Adrenal gland (tissue), 12 donors: ENCODE measurements around the gene RNF167. TPM values are rescaled to one million over a fixed set of nuclear protein-coding genes. Genes with fewer than 3 reads are reported as not detected.

Experiments used
- DNase-seq, 7 donors: peaks; one replicate each; pipeline ENCODE4 v3.0.0-alpha.2; 2019 to 2020
- H3K27ac ChIP-seq, 5 donors: fragments of 200-600 bp; sonication (generic) in 4 of 5; 1 replicate in 3 of 5; 2 replicates in 2 of 5; pipeline versions ENCODE4 v1.5.1 to v1.8.0; 2016 to 2020; ENCODE audit warnings: mild to moderate bottlenecking in 1 of 5
- H3K27me3 ChIP-seq: fragments of 200-600 bp; 2 replicates; pipeline ENCODE4 v1.8.0; 2021
- H3K36me3 ChIP-seq, 2 donors: fragments of 200-600 bp; replicated peaks in 1 of 2; 1 replicate in 1 of 2; 2 replicates in 1 of 2; pipeline versions ENCODE4 v1.5.1 to v1.8.0; 2018 to 2022
- H3K4me1 ChIP-seq, 2 donors: fragments of 200-600 bp; replicated peaks in 1 of 2; 1 replicate in 1 of 2; 2 replicates in 1 of 2; pipeline versions ENCODE4 v1.5.1 to v1.8.0; 2018 to 2021
- H3K4me3 ChIP-seq, 4 donors: fragments of 200-600 bp; sonication (generic) in 3 of 4; one replicate each; pipeline ENCODE4 v1.5.1; 2016 to 2018
- H3K9me3 ChIP-seq, 3 donors: fragments of 200-600 bp; sonication (generic) in 1 of 3; replicated peaks in 1 of 3; 1 replicate in 2 of 3; 2 replicates in 1 of 3; pipeline versions ENCODE4 v1.5.1 to v1.8.0; 2016 to 2021
- POLR2A ChIP-seq, 2 donors: fragments of 450-650 bp; IDR thresholded peaks; one replicate each; pipeline ENCODE4 v1.6.1; 2017; ENCODE audit warnings: antibody characterized with exemption in 2 of 2, mild to moderate bottlenecking in 2 of 2, moderate library complexity in 1 of 2
- WGBS, 4 donors: extraction: QIAGEN DNeasy Blood & Tissue Kit in 2 of 4; methylation state at CpG; one replicate each; pipeline versions ENCODE4 v1.1.5 to v1.1.7; 2013 to 2017; 5-methylcytosine and 5-hydroxymethylcytosine counted together
- intact Hi-C, 2 donors: fragments of 100-400 bp; cut with DNase I; formaldehyde crosslinking; loops; one replicate each; pipeline versions ENCODE4 v1.14.1 to v1.15.0; 2022 to 2023
- polyA plus RNA-seq, 3 donors: library from polyadenylated mRNA; stranded (reverse); fragments of 200-250 nt in 2 of 3; fragments of 350-450 nt in 1 of 3; fragmentation: Illumina TruSeq in 1 of 3; extraction: RNeasy Lipid Tissue Mini Kit (QIAGEN cat#74804) in 1 of 3; gene quantifications; one replicate each; pipeline ENCODE4 v1.2.3, GENCODE V29; 2013 to 2014
- total RNA-seq, 9 donors: library from RNA; depleted of rRNA in 4 of 9; stranded (reverse); fragments of >200 nt in 4 of 9; fragments of 120-200 nt in 1 of 9; fragmentation: NEBNext Ultra II Directional in 1 of 9; extraction: Animal tissue kit (Norgen Biotek cat#: 25700) in 1 of 9; gene quantifications; one replicate each; pipeline versions ENCODE4 v1.1.0 to v1.2.4, GENCODE V29; 2013 to 2023
- TF ChIP-seq, protein P1 (sequence below), 6 experiments: fragments of 450-650 bp in 4 of 6; fragments of 200-600 bp in 2 of 6; sonication (generic) in 1 of 6; IDR thresholded peaks; 1 replicate in 5 of 6; 2 replicates in 1 of 6; pipeline versions ENCODE4 v1.5.1 to v1.8.0; 2016 to 2021; ENCODE audit warnings: antibody characterized with exemption in 6 of 6, mild to moderate bottlenecking in 2 of 6, moderate library complexity in 1 of 6
- donor health status: healthy with polysubstance abuse.
- donor health status: Bipolar disorder and iron deficiency.
- donor health status: DM: yes; HTN: yes; CAD: no.
- donor health status: DM: no; HTN: no; CAD: no.
- donor health status: DM: no; HTN: no; CAD: no.
- donor health status: DM: yes; HTN: yes; CAD: no.

RNF167 gene
- total and polyA plus RNA-seq, 12 donors, result 46.7 to 252 (median 105) TPM

DNA sequence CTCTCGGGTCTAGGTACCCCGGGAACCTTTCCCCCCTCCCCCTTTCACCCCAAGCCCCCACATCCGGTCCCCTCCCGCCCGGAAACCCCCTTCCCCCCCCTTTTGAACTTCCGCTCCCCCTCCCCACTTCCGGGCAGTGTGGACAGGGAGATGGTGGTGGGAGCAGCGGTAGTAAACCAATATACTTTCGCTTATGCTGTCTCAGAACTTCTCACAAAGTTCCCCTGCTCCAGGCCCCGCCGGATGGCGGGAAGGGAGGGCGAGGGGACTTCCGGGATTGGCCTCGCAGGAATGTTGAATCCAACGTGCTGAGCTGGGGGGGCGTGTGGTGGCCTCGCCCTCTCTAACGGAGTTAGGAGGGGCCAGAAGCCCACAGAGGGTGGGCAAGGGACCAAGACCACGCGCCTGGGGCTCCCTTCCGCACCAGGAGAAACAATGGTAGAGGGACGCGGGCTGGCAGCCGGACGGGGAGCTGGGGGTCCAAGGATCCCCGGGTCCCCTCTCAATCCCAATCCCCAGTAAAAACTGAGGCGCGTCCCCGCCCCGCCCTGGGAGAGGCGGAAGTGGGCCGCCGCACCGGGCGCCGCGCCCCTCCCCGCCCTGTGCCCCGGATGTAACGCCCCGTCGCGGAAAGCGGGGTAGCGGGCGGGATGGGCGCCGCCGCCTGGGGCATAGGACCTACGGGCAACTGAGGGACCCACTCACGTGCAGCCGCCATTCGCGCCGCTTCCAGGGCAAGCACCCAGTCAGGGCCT is 7.5 kb downstream of the RNF167 start:
- WGBS, 4 donors, result 0 to 1% (median 0%) methylated on average over 2 to 56 of the region's 56 CpGs
- peak in 6 of 7 donors; percentile 55 to 74 (median 60) for DNase-seq
- TF ChIP-seq, protein P1, sequence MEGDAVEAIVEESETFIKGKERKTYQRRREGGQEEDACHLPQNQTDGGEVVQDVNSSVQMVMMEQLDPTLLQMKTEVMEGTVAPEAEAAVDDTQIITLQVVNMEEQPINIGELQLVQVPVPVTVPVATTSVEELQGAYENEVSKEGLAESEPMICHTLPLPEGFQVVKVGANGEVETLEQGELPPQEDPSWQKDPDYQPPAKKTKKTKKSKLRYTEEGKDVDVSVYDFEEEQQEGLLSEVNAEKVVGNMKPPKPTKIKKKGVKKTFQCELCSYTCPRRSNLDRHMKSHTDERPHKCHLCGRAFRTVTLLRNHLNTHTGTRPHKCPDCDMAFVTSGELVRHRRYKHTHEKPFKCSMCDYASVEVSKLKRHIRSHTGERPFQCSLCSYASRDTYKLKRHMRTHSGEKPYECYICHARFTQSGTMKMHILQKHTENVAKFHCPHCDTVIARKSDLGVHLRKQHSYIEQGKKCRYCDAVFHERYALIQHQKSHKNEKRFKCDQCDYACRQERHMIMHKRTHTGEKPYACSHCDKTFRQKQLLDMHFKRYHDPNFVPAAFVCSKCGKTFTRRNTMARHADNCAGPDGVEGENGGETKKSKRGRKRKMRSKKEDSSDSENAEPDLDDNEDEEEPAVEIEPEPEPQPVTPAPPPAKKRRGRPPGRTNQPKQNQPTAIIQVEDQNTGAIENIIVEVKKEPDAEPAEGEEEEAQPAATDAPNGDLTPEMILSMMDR (IDR thresholded peaks at IDR 0.05), result no peak
- no peak for TF ChIP-seq POLR2A (IDR thresholded peaks at IDR 0.05)
- Histone ChIP-seq H3K27me3 (no peaks in the 10 kb centered on the region), H3K4me1 (peaks cover 30 to 39% of the 10 kb centered on the region in 2 donors), H3K36me3 (peaks cover 0 to 42% of the 10 kb centered on the region in 2 donors), H3K9me3 (no peaks in the 10 kb centered on the region), H3K27ac (peak overlapping the region; percentile 87 to 99 (median 96)), H3K4me3 (peak overlapping the region; percentile 85 to 98 (median 98))
- intact Hi-C loops, result no loop called here

DNA sequence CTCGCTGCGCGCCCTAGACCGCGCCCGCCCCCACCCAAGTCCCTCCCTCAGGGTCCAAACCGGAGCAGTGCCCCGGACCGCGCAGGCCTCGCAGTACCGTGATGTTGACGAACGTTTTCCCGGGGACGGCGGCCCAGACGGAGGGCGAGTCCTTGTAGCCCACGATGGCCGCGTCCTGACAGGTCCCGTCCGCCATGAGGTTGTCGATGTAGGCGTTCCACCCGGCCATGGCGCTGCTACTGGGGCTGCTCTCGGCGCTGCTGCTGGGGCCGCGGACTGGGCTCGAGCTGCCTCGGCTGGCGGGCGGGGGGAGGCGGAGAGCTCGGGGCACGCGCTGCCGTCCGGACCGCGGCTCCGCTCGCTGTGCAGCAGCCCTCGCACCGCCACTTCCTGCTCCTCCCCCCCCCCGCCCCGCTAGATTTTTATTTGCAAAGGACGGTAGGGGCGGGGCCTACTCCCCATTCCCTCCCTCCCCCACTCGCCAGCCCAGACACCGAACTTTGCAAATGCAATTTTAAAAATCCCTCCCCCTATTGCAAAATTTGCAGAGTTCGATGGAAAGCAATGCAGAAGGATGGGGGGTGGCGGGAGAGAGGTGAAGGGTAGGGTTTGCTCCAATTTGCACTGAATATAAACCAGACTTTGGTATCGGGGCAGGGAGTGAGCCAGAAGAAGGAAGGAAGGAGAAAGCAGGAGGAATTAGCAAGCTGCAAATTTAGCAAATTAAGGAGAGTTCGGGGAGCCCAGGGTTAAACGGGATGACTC is 8.3 kb downstream of the RNF167 start, which contains the start of gene PFN1:
Gene PFN1, minus strand, starts transcription at position 365 of the 765 bp plus-strand sequence. Its CDS starts 136 bp downstream, at position 229.
- Histone ChIP-seq H3K4me3 (peak within 1 kb of the TSS; percentile 85 to 98 (median 98)), H3K27me3 (no peaks in the 10 kb centered on the region), H3K36me3 (peaks cover 0 to 34% of the 10 kb centered on the region in 2 donors), H3K4me1 (peaks cover 30 to 39% of the 10 kb centered on the region in 2 donors), H3K9me3 (no peaks in the 10 kb centered on the region), H3K27ac (peak within 1 kb of the TSS; percentile 87 to 99 (median 96))
- TF ChIP-seq, protein P1 (IDR thresholded peaks at IDR 0.05), result no peak
- peak; percentile 87 to 90 for TF ChIP-seq POLR2A (IDR thresholded peaks at IDR 0.05)
- intact Hi-C loops, result no loop called here
- 0 to 1% (median 0%) methylated on average over 10 to 59 of the region's 59 CpGs for WGBS, 4 donors
- DNase-seq, result peak; percentile 92 to 96 (median 94)

DNA sequence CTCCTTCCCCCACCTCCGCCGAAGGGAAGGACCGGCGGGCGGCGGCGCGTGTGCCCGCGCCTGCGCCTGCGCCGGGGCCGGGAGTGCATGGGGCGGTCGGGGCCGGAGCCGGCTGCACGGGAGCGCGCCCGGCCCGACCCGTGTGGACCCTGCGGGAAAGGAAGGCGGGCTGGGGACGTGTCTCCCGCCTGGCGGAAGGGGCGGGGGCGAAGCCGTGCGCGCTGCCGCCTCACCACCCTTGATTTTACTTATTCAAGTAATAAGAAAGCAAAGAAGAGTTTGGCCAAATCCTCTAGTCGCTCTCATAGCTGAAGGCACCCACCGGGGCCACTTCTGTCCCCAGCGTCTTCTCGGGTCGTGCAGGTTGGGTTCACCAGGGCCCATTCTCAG is 8.9 kb downstream of the RNF167 start:
- 0 to 1% (median 0%) methylated on average over 2 to 40 of the region's 40 CpGs for WGBS, 4 donors
- intact Hi-C loops, result no loop called here

More for the DNA sequence above, 8.9 kb downstream of the RNF167 start:
- TF ChIP-seq POLR2A (IDR thresholded peaks at IDR 0.05), result peak; percentile 43 to 62
- TF ChIP-seq, protein P1 (IDR thresholded peaks at IDR 0.05), result no peak
- peak overlapping the region in 2 of 4 donors; percentile 85 to 98 for H3K4me3 ChIP-seq
- peaks cover 30 to 39% of the 10 kb centered on the region in 2 donors for H3K4me1 ChIP-seq
- DNase-seq, result peak; percentile 81 to 85 (median 82)
- no peaks in the 10 kb centered on the region for H3K27me3 ChIP-seq
- peaks cover 0 to 29% of the 10 kb centered on the region in 2 donors for H3K36me3 ChIP-seq
- H3K27ac ChIP-seq, result peak overlapping the region; percentile 83 to 99 (median 96)
- H3K9me3 ChIP-seq, result no peaks in the 10 kb centered on the region
